Endothelial cell (in vitro differentiated cells): ENCODE data around the gene CHRM3. TPM values are rescaled to one million over a fixed set of nuclear protein-coding genes. Genes with fewer than 3 reads are reported as not detected.

ENCODE experiments used
- DNase-seq: peaks from one replicate; pipeline ENCODE4 v3.0.0; 2021; ENCODE audit warnings: low spot score
- H3K27ac Mint-ChIP-seq: one replicate; pipeline ENCODE4 v1.8.0; 2021; ENCODE audit warnings: mixed read lengths, inconsistent platforms; ENCODE audit not compliant: unreplicated experiment
- H3K27me3 Mint-ChIP-seq: one replicate; pipeline ENCODE4 v1.8.0; 2021; ENCODE audit warnings: mild to moderate bottlenecking, moderate library complexity, mixed read lengths, inconsistent platforms; ENCODE audit not compliant: unreplicated experiment
- H3K36me3 Mint-ChIP-seq: one replicate; pipeline ENCODE4 v1.8.0; 2021; ENCODE audit warnings: mild to moderate bottlenecking, low read depth, mixed read lengths, inconsistent platforms; ENCODE audit not compliant: unreplicated experiment
- H3K4me1 Mint-ChIP-seq: one replicate; pipeline ENCODE4 v1.8.0; 2021; ENCODE audit warnings: mild to moderate bottlenecking, mixed read lengths, inconsistent platforms; ENCODE audit not compliant: unreplicated experiment
- H3K4me3 Mint-ChIP-seq: one replicate; pipeline ENCODE4 v1.8.0; 2021; ENCODE audit warnings: mild to moderate bottlenecking, mixed read lengths, inconsistent platforms; ENCODE audit not compliant: unreplicated experiment
- H3K9me3 Mint-ChIP-seq: one replicate; pipeline ENCODE4 v1.8.0; 2021; ENCODE audit warnings: mixed read lengths, inconsistent platforms; ENCODE audit not compliant: unreplicated experiment
- total RNA-seq: library from RNA; stranded (reverse); fragmentation: NEBNext Ultra II Directional; extraction: Animal tissue kit (Norgen Biotek cat#: 25700); gene quantifications from one replicate; pipeline ENCODE4 v1.2.1, GENCODE V29; 2021; ENCODE audit not compliant: unreplicated experiment
- TF ChIP-seq, protein P1 (sequence below): fragments of 200-600 bp; sonication (generic); IDR thresholded peaks from one replicate; pipeline ENCODE4 v1.5.0; 2021; ENCODE audit warnings: antibody characterized with exemption; ENCODE audit not compliant: unreplicated experiment

Gene CHRM3
- total RNA-seq, 1 donor from 2014 or later: 41.7 TPM

DNA sequence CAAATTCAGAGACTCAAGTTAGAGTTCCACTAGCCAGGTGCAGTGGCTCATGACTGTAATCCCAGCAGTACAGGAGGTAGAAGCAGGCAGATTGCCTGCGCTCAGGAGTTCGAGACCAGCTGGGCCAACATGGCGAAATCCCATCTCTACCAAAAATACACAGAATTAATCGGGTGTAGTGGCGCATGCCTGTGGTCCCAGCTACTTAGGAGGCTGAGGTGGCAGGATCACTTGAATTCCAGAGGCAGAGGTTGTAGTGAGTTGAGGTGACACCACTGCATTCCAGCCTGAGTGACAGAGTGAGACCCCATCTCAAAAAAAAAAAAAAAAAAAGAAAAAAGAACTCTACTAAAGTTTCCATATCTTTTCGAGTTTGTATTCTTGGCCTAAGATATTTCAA, 36.7 kb upstream of the CHRM3 start:
- Mint-ChIP-seq H3K27me3 (peaks cover 2% of the 10 kb centered on the region), H3K9me3 (no peaks in the 10 kb centered on the region), H3K27ac (no peak overlapping the region), H3K36me3 (no peaks in the 10 kb centered on the region), H3K4me1 (no peaks in the 10 kb centered on the region), H3K4me3 (no peak overlapping the region)
- TF ChIP-seq, protein P1, sequence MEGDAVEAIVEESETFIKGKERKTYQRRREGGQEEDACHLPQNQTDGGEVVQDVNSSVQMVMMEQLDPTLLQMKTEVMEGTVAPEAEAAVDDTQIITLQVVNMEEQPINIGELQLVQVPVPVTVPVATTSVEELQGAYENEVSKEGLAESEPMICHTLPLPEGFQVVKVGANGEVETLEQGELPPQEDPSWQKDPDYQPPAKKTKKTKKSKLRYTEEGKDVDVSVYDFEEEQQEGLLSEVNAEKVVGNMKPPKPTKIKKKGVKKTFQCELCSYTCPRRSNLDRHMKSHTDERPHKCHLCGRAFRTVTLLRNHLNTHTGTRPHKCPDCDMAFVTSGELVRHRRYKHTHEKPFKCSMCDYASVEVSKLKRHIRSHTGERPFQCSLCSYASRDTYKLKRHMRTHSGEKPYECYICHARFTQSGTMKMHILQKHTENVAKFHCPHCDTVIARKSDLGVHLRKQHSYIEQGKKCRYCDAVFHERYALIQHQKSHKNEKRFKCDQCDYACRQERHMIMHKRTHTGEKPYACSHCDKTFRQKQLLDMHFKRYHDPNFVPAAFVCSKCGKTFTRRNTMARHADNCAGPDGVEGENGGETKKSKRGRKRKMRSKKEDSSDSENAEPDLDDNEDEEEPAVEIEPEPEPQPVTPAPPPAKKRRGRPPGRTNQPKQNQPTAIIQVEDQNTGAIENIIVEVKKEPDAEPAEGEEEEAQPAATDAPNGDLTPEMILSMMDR: no peak
- no peak for DNase-seq

DNA sequence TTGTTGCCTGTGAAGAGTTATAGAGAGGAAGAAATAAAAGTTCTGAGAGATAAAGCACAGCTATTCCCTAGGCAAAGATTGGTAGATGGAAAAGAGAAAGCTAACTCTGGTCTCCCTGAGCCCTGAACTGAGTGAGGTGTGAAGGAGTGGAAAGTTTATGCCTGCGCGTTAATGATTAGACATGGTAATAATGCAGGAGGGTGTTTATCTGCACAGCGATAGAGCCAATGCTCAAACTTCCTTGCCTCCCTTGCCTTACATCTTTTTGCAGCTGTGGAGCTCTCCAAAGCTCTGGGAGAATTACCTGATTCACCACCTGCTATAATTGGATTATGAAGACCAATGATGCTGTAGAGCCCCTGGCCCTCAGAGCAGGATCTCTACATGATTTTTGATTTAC, 32.8 kb upstream of the CHRM3 start:
- Mint-ChIP-seq H3K9me3 (no peaks in the 10 kb centered on the region), H3K36me3 (no peaks in the 10 kb centered on the region), H3K27ac (no peak overlapping the region), H3K4me1 (no peaks in the 10 kb centered on the region), H3K4me3 (no peak overlapping the region), H3K27me3 (peaks cover 2% of the 10 kb centered on the region)
- TF ChIP-seq, protein P1: no peak
- DNase-seq: no peak

DNA sequence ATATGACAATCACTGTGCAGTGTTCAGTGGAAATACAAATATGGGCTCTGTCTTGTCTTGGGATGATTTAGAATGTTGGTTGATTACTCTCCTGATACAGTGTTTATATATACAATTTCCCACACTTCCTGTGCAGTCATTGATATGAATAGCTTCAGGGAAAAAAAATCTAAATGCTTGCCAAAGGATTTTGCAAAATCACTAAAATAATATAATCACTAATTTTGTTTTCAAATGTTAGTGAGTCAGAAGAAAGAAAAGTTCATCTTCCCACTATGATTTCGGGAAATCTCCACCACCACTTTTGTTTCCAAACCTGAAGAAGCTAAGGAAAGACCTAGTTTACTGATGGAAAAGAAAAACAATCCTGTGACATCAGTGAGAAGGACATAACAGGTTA, 32.1 kb upstream of the CHRM3 start:
- TF ChIP-seq, protein P1: no peak

DNA sequence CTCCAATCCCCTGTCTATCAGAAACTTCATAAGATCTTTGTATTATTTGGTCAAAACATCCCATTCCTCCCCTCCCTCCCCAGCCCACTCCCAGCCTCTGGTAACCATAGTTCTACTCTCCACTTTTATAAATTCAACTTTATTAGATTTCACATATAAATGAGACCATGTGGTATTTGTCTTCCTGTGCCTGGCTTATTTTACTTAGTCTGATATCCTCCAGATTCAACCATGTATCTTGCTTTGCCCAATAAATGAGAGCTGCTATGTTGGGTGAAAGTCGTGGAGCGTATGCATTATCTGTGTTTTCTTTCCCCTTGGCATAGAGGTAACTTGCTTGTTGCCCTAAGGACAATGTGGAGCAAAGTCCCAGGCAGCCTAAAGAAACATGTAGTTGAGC, 28.5 kb upstream of the CHRM3 start:
- TF ChIP-seq, protein P1: no peak
- Mint-ChIP-seq H3K4me1 (no peaks in the 10 kb centered on the region), H3K9me3 (no peaks in the 10 kb centered on the region), H3K4me3 (no peak overlapping the region), H3K27ac (no peak overlapping the region), H3K27me3 (peaks cover 2% of the 10 kb centered on the region), H3K36me3 (no peaks in the 10 kb centered on the region)
- DNase-seq: no peak

More for the DNA sequence above, 32.1 kb upstream of the CHRM3 start:
- no peak for DNase-seq
- Mint-ChIP-seq H3K4me3 (no peak overlapping the region), H3K27ac (no peak overlapping the region), H3K36me3 (no peaks in the 10 kb centered on the region), H3K27me3 (peaks cover 2% of the 10 kb centered on the region), H3K9me3 (no peaks in the 10 kb centered on the region), H3K4me1 (no peaks in the 10 kb centered on the region)

DNA sequence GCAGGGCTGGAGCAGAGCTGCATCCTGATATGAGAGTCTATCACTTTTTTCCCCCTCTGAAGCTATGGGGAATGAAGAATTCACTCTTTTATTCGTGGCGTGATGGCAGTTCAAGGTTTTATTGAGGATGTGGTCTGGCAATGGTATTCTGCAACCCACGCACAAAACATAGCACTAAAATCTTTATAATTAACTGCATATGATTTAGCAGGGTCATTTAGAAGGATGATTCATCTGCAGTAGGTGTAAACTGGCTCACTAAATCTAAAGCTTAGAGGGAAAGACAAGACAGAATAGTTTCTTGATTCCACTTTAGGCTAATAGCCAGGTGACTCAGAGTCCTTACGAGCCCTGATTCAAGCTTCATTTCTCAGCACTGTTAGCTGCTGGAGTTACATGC, 25.0 kb upstream of the CHRM3 start:
- no peak for DNase-seq
- H3K27me3 Mint-ChIP-seq: no peaks in the 10 kb centered on the region
- no peaks in the 10 kb centered on the region for H3K9me3 Mint-ChIP-seq
- H3K36me3 Mint-ChIP-seq: no peaks in the 10 kb centered on the region
- H3K4me1 Mint-ChIP-seq: no peaks in the 10 kb centered on the region
- TF ChIP-seq, protein P1: no peak
- H3K4me3 Mint-ChIP-seq: no peak overlapping the region
- no peak overlapping the region for H3K27ac Mint-ChIP-seq
